Measurements from ENCODE around the gene PTPRN2. TPM values are rescaled to one million over a fixed set of nuclear protein-coding genes. Genes with fewer than 3 reads are reported as not detected.

The PTPRN2 gene
- total and polyA plus RNA-seq, 8 donors = 12.2 to 49.2 (median 31.8) TPM

- WGBS, 2 donors = 90 to 95% methylated on average over 4 of the region's 4 CpGs
- H3K27me3 ChIP-seq = no peaks in the 10 kb centered on the region
- TF ChIP-seq CTCF (IDR thresholded peaks at IDR 0.05) = no peak
- H3K9me3 ChIP-seq = no peaks in the 10 kb centered on the region
- H3K36me3 ChIP-seq = no peaks in the 10 kb centered on the region
- no peak for DNase-seq
- H3K27ac ChIP-seq = no peak overlapping the region
- ATAC-seq = no peak
- FAIRE-seq = no peak
- H3K4me3 ChIP-seq = no peak overlapping the region
- intact Hi-C loops (cut with DNase I) = no loop called here
- H3K4me1 ChIP-seq = no peaks in the 10 kb centered on the region
Measured at GRCh38 chr7:158108646-158109293, 478.9 kb downstream of the PTPRN2 start.

GRCh38 chr7:158107806-158108205 is 479.8 kb downstream of the PTPRN2 start:
- DNase-seq = no peak
- no peaks in the 10 kb centered on the region for H3K27me3 ChIP-seq
- no peak for FAIRE-seq
- H3K36me3 ChIP-seq = no peaks in the 10 kb centered on the region
- no peaks in the 10 kb centered on the region for H3K9me3 ChIP-seq
- H3K4me1 ChIP-seq = no peaks in the 10 kb centered on the region
- H3K4me3 ChIP-seq = no peak overlapping the region
- 72 to 88% methylated on average over 2 of the region's 2 CpGs for WGBS, 2 donors
- H3K27ac ChIP-seq = no peak overlapping the region
- intact Hi-C loops (cut with DNase I) = no loop called here
- no peak for TF ChIP-seq CTCF (IDR thresholded peaks at IDR 0.05)
- ATAC-seq = no peak

- no peak for DNase-seq
Measured at GRCh38 chr7:158106272-158106671, 481.4 kb downstream of the PTPRN2 start.

GRCh38 chr7:158103378-158103777 is 484.2 kb downstream of the PTPRN2 start:
- no peak overlapping the region for H3K4me3 ChIP-seq
- no peaks in the 10 kb centered on the region for H3K27me3 ChIP-seq
- H3K9me3 ChIP-seq = no peaks in the 10 kb centered on the region
- WGBS, 2 donors = 91 to 95% methylated on average over 7 of the region's 7 CpGs
- no peak overlapping the region for H3K27ac ChIP-seq
- no peaks in the 10 kb centered on the region for H3K4me1 ChIP-seq
- FAIRE-seq (no peak), ATAC-seq (no peak), DNase-seq (no peak)
- no peaks in the 10 kb centered on the region for H3K36me3 ChIP-seq
- intact Hi-C loops (cut with DNase I) = no loop called here
- no peak for TF ChIP-seq CTCF (IDR thresholded peaks at IDR 0.05)

More at GRCh38 chr7:158106272-158106671, 481.4 kb downstream of the PTPRN2 start:
- H3K36me3 ChIP-seq = no peaks in the 10 kb centered on the region
- H3K4me1 ChIP-seq = no peaks in the 10 kb centered on the region
- WGBS, 2 donors = 80 to 84% methylated on average over 3 of the region's 3 CpGs
- FAIRE-seq (no peak), ATAC-seq (no peak)
- intact Hi-C loops (cut with DNase I) = no loop called here
- no peak overlapping the region for H3K27ac ChIP-seq
- no peak overlapping the region for H3K4me3 ChIP-seq
- TF ChIP-seq CTCF (IDR thresholded peaks at IDR 0.05) = no peak
- no peaks in the 10 kb centered on the region for H3K9me3 ChIP-seq
- H3K27me3 ChIP-seq = no peaks in the 10 kb centered on the region

GRCh38 chr7:158102897-158103296 is 484.7 kb downstream of the PTPRN2 start:
- intact Hi-C loops (cut with DNase I) = no loop called here
- Histone ChIP-seq H3K27me3 (no peaks in the 10 kb centered on the region), H3K4me3 (no peak overlapping the region), H3K27ac (no peak overlapping the region), H3K9me3 (no peaks in the 10 kb centered on the region), H3K36me3 (no peaks in the 10 kb centered on the region), H3K4me1 (no peaks in the 10 kb centered on the region)
- TF ChIP-seq CTCF (IDR thresholded peaks at IDR 0.05) = no peak
- WGBS, 2 donors = 90 to 94% methylated on average over 9 of the region's 9 CpGs
- DNase-seq (no peak), FAIRE-seq (no peak), ATAC-seq (no peak)
